Peyer's patch (tissue), 4 donors: Measurements from ENCODE around the gene BTN2A1. TPM values are rescaled to one million over a fixed set of nuclear protein-coding genes. Genes with fewer than 3 reads are reported as not detected.
A peak's percentile ranks its signal among the peaks of the same experiment; 100 is the strongest.

Experiments used
- DNase-seq, 3 donors: peaks; one replicate each; pipeline ENCODE4 v3.0.0-alpha.2; 2017 to 2019
- H3K27ac ChIP-seq, 4 donors: fragments of 200-600 bp; sonication (generic); one replicate each; pipeline ENCODE4 v1.5.1; 2016 to 2019
- H3K27me3 ChIP-seq, 2 donors: fragments of 200-600 bp; sonication (generic); one replicate each; pipeline ENCODE4 v1.5.1; 2019
- H3K36me3 ChIP-seq, 3 donors: fragments of 200-600 bp; sonication (generic); one replicate each; pipeline ENCODE4 v1.5.1; 2016 to 2019
- H3K4me1 ChIP-seq, 4 donors: fragments of 200-600 bp; sonication (generic); one replicate each; pipeline ENCODE4 v1.5.1; 2016 to 2019
- H3K4me3 ChIP-seq, 4 donors: fragments of 200-600 bp; sonication (generic); 1 replicate in 3 of 4; 2 replicates in 1 of 4; pipeline ENCODE4 v1.5.1; 2016 to 2019; ENCODE audit warnings: mild to moderate bottlenecking in 1 of 4
- H3K9me3 ChIP-seq, 4 donors: fragments of 200-600 bp; sonication (generic); one replicate each; pipeline ENCODE4 v1.5.1; 2016 to 2019; ENCODE audit warnings: mild to moderate bottlenecking in 1 of 4
- POLR2A ChIP-seq, 2 donors: fragments of 450-650 bp; IDR thresholded peaks; one replicate each; pipeline ENCODE4 v1.5.1; 2017; ENCODE audit warnings: antibody characterized with exemption in 2 of 2, mild to moderate bottlenecking in 2 of 2, moderate library complexity in 2 of 2
- total RNA-seq, 4 donors: library from RNA; depleted of rRNA; stranded (reverse); fragments of >200 nt; gene quantifications; one replicate each; pipeline ENCODE4 v1.1.0, GENCODE V29; 2016
- TF ChIP-seq, protein P1 (sequence below), 6 experiments: fragments of 450-650 bp in 4 of 6; fragments of 200-600 bp in 2 of 6; sonication (generic) in 1 of 6; IDR thresholded peaks; one replicate each; pipeline ENCODE4 v1.5.1; 2017 to 2019; ENCODE audit warnings: antibody characterized with exemption in 6 of 6, mild to moderate bottlenecking in 3 of 6, moderate library complexity in 1 of 6

Gene BTN2A1
- total RNA-seq, 4 donors from 2014 or later: 19.6 to 38.0 (median 33.4) TPM

DNA sequence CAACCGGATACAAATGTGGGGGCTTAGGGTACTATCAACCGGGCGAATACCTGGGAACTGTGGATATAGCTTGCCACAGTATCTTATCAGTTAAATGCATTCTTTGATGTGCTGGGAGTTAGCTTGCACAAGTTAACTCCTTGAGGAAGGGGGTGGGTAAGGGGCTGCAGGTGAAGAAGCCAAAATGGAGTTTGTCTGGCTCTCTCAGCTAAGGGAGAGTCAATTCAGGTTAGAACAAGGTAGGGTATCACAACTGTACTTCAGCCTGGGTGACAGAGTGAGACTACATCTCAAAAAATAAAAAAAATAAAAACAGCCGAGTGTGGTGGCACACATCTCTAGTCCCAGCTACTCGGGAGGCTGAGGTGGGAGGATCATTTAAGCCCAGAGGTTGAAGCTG lies 33.8 kb downstream of the BTN2A1 start:
- Histone ChIP-seq H3K36me3 (no peaks in the 10 kb centered on the region), H3K9me3 (no peaks in the 10 kb centered on the region), H3K4me3 (no peak overlapping the region), H3K4me1 (peaks cover 0 to 2% (median 0%) of the 10 kb centered on the region in 4 donors), H3K27ac (no peak overlapping the region), H3K27me3 (no peaks in the 10 kb centered on the region)
- no peak for TF ChIP-seq POLR2A (IDR thresholded peaks at IDR 0.05)
- no peak for DNase-seq

DNA sequence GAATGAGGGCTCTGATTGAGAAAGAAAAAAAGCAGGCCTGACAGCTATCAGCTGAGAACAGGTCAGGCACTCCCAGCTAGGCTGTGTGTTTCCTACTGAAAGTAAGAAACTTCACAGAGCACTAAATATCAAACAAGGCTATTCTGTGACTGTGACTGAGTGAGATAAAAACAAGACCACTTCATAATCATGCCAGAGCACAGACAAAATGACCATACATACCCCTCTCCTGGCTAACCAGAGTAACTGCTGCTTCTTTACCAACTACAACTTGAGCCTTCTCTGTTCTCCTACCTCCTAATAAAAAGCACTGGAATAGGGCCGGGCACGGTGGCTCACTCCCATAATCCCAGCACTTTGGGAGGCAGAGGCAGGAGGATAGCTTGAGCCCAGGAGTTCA lies 35.5 kb downstream of the BTN2A1 start:
- Histone ChIP-seq H3K36me3 (no peaks in the 10 kb centered on the region), H3K27ac (no peak overlapping the region), H3K4me1 (peaks cover 0 to 2% (median 0%) of the 10 kb centered on the region in 4 donors), H3K27me3 (no peaks in the 10 kb centered on the region), H3K4me3 (no peak overlapping the region), H3K9me3 (no peaks in the 10 kb centered on the region)
- TF ChIP-seq POLR2A (IDR thresholded peaks at IDR 0.05): no peak
- TF ChIP-seq, protein P1, sequence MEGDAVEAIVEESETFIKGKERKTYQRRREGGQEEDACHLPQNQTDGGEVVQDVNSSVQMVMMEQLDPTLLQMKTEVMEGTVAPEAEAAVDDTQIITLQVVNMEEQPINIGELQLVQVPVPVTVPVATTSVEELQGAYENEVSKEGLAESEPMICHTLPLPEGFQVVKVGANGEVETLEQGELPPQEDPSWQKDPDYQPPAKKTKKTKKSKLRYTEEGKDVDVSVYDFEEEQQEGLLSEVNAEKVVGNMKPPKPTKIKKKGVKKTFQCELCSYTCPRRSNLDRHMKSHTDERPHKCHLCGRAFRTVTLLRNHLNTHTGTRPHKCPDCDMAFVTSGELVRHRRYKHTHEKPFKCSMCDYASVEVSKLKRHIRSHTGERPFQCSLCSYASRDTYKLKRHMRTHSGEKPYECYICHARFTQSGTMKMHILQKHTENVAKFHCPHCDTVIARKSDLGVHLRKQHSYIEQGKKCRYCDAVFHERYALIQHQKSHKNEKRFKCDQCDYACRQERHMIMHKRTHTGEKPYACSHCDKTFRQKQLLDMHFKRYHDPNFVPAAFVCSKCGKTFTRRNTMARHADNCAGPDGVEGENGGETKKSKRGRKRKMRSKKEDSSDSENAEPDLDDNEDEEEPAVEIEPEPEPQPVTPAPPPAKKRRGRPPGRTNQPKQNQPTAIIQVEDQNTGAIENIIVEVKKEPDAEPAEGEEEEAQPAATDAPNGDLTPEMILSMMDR (IDR thresholded peaks at IDR 0.05): peak in 3 of 6 experiments; percentile 25 to 35 (median 33)
- DNase-seq: no peak

DNA sequence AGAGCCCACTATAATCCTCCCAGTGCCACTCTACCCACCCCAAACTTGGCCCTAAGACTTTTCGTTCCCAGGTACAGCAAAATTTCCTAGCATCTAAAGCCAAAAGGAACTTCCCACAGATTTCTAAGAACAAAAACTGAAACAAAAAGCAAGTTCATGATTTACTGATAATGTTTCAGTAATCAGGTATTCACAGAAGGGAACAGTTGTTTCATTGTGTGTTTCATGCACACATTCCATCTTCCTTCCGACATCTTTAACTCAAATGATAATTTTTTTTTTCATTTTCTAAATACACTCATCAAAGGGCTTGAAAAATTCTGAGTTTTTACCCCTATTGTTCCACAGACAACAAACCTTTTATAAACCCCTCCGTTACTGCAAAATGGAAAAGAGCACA lies 36.4 kb downstream of the BTN2A1 start:
- H3K27me3 ChIP-seq: no peaks in the 10 kb centered on the region
- DNase-seq: no peak
- no peaks in the 10 kb centered on the region for H3K36me3 ChIP-seq
- H3K4me3 ChIP-seq: no peak overlapping the region
- peaks cover 0 to 2% (median 0%) of the 10 kb centered on the region in 4 donors for H3K4me1 ChIP-seq
- no peaks in the 10 kb centered on the region for H3K9me3 ChIP-seq
- no peak overlapping the region for H3K27ac ChIP-seq
- no peak for TF ChIP-seq POLR2A (IDR thresholded peaks at IDR 0.05)
- TF ChIP-seq, protein P1 (IDR thresholded peaks at IDR 0.05): no peak

DNA sequence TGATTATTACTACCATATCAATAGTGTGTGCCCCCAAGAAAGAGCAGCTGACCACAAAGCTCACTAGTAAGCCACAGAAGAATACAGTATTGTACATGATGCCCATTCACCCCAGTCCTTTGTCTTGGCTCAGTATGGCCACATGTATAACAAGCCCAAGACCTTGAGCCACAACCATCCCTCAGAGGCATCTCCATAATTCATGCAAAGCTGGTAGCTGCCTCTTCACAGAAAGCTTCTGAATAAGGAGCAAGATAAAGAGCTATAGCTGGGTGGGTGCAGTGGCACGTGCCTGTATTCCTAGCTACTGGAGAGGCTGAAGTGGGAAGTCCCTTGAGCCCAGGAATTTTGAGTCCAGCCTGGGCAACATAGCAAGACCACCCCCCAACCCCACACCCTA lies 37.5 kb downstream of the BTN2A1 start:
- Histone ChIP-seq H3K27ac (no peak overlapping the region), H3K4me1 (no peaks in the 10 kb centered on the region), H3K27me3 (no peaks in the 10 kb centered on the region), H3K4me3 (no peak overlapping the region), H3K9me3 (no peaks in the 10 kb centered on the region), H3K36me3 (no peaks in the 10 kb centered on the region)
- TF ChIP-seq POLR2A (IDR thresholded peaks at IDR 0.05): no peak
- TF ChIP-seq, protein P1 (IDR thresholded peaks at IDR 0.05): no peak
- DNase-seq: no peak

DNA sequence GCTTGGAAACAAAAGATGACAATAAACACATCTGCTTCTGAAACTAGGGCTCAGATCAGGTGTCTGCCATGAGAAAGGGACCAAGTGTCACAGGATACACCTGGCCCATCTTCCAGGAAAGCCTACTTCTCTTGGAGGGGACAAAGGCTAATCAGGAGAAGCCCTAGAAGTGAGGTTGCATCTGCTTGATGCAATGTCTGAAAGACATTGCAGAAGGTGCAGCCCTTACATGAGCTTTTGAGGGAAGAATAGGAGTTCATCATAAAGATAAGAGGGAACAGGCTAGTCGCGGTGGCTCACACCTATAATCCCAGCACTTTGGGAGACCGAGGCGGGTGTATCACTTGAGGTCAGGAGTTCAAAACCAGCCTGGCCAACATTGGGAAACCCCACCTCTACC lies 39.9 kb downstream of the BTN2A1 start:
- no peak for DNase-seq
- Histone ChIP-seq H3K4me1 (peaks cover 0 to 13% (median 6%) of the 10 kb centered on the region in 4 donors), H3K27ac (no peak overlapping the region), H3K4me3 (no peak overlapping the region), H3K27me3 (no peaks in the 10 kb centered on the region), H3K9me3 (no peaks in the 10 kb centered on the region), H3K36me3 (no peaks in the 10 kb centered on the region)
- TF ChIP-seq, protein P1 (IDR thresholded peaks at IDR 0.05): no peak
- TF ChIP-seq POLR2A (IDR thresholded peaks at IDR 0.05): no peak

DNA sequence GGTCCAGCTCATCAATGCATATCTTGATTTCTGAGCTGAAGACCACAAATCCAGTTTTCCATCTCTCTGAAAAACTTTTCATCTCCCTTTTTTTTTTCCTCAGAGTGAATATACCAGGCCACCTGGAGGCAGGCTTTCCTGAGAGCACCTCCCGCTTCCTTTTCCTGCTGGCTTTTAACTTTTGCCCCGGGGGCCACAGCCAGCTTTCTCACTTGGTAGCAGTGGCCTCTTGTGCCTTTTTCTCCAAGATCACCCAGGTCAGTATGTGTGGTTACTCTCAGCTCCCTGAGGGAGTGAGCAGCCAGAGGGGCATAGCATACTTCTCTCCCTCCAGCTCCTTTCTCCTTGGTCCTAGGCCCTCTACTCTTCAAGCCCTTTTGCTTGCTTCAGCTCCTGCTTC lies 42.3 kb downstream of the BTN2A1 start, which contains the start of gene BTN1A1:
Gene BTN1A1 (plus strand): TSS at position 202 of the 400 bp plus-strand sequence. CDS start 984 bp downstream, outside the sequence.
- Histone ChIP-seq H3K27ac (no peak within 1 kb of the TSS), H3K4me1 (peaks cover 0 to 13% (median 6%) of the 10 kb centered on the region in 4 donors), H3K9me3 (no peaks in the 10 kb centered on the region), H3K36me3 (no peaks in the 10 kb centered on the region), H3K27me3 (no peaks in the 10 kb centered on the region), H3K4me3 (no peak within 1 kb of the TSS)
- TF ChIP-seq, protein P1 (IDR thresholded peaks at IDR 0.05): no peak
- no peak for TF ChIP-seq POLR2A (IDR thresholded peaks at IDR 0.05)
- no peak for DNase-seq
